GM12865 (cell line): ENCODE data around the gene OR2G2.

ENCODE experiments used
- DNase-seq: peaks from one replicate; pipeline ENCODE4 v3.0.0; 2010; ENCODE audit warnings: low read depth
- H3K4me3 ChIP-seq: 2 replicates; pipeline ENCODE4 v1.5.1; 2011; ENCODE audit warnings: mild to moderate bottlenecking, low read depth, low read length, control low read depth
- TF ChIP-seq, protein P1 (sequence below): IDR thresholded peaks from 2 replicates; pipeline ENCODE4 v1.5.1; 2011; ENCODE audit warnings: low read length, control low read depth, low read depth, inconsistent platforms; ENCODE audit not compliant: insufficient read depth; ENCODE audit errors: missing control alignments

Gene OR2G2

DNA sequence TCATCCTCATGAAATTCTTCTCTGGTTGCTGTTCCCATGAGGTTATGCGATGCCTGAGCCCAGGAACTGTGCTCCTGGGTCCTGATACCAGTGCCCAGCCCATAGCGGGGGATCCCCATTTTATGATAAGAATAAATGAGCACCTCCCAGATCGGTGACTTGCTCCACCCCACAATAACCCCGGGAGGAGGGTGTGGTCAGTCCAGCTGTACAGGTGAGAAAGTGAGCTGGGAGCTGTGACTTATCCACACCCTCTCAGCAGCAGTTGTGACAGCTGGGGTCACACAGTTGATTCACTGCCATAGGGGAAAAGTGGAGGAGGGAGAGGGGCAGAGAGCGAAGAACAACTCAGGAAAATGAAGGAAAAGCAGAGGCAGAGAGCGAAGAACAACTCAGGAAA is 50.6 kb downstream of the OR2G2 start:
- TF ChIP-seq, protein P1, sequence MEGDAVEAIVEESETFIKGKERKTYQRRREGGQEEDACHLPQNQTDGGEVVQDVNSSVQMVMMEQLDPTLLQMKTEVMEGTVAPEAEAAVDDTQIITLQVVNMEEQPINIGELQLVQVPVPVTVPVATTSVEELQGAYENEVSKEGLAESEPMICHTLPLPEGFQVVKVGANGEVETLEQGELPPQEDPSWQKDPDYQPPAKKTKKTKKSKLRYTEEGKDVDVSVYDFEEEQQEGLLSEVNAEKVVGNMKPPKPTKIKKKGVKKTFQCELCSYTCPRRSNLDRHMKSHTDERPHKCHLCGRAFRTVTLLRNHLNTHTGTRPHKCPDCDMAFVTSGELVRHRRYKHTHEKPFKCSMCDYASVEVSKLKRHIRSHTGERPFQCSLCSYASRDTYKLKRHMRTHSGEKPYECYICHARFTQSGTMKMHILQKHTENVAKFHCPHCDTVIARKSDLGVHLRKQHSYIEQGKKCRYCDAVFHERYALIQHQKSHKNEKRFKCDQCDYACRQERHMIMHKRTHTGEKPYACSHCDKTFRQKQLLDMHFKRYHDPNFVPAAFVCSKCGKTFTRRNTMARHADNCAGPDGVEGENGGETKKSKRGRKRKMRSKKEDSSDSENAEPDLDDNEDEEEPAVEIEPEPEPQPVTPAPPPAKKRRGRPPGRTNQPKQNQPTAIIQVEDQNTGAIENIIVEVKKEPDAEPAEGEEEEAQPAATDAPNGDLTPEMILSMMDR = no peak
- H3K4me3 ChIP-seq = no peak overlapping the region
- no peak for DNase-seq
